BLaER1 (cell line): Measurements from ENCODE around the gene VPS37C.

Source experiments
- H3K27ac ChIP-seq: shearing (Covaris generic); formaldehyde crosslinking; 2 replicates; pipeline ENCODE4 v1.8.1; 2022
- H3K27me3 ChIP-seq: shearing (Covaris generic); formaldehyde crosslinking; 2 replicates; pipeline ENCODE4 v1.8.1; 2022
- H3K36me3 ChIP-seq: shearing (Covaris generic); formaldehyde crosslinking; 2 replicates; pipeline ENCODE4 v1.8.1; 2022
- H3K4me1 ChIP-seq: shearing (Covaris generic); formaldehyde crosslinking; 2 replicates; pipeline ENCODE4 v1.8.1; 2022
- H3K4me2 ChIP-seq: shearing (Covaris generic); formaldehyde crosslinking; 2 replicates; pipeline ENCODE4 v1.8.1; 2022
- H3K4me3 ChIP-seq: shearing (Covaris generic); formaldehyde crosslinking; 2 replicates; pipeline ENCODE4 v1.8.1; 2022
- H3K9ac ChIP-seq: shearing (Covaris generic); formaldehyde crosslinking; 2 replicates; pipeline ENCODE4 v1.8.1; 2022
- H3K9me3 ChIP-seq: shearing (Covaris generic); formaldehyde crosslinking; 2 replicates; pipeline ENCODE4 v1.8.1; 2022
- H4K20me1 ChIP-seq: shearing (Covaris generic); formaldehyde crosslinking; 2 replicates; pipeline ENCODE4 v1.8.1; 2022
- Cebpa-rat ChIP-seq: shearing (Covaris generic); IDR thresholded peaks from 2 replicates; pipeline ENCODE4 v1.8.1; 2022

VPS37C gene

DNA sequence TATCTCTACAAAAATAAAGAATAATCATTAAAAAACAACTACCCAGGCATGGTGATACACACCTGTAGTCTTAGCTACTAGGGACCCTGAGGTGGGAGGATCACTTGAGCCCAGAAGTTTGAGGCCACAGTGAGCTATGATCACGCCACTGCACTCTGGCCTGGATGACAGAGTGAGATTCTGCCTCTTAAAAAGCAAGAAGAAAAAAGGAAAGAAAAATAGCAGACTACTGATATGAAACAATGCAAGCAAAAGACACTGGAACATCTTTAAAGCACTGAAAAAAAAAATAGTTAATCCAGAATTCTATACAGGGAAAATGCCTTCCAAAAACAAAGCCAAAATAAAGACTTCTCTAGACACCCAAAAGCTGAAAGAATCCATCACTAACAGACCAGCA lies 5.9 kb downstream of the VPS37C start:
- Histone ChIP-seq H3K4me1 (peaks cover 12% of the 10 kb centered on the region), H4K20me1 (peaks cover 43% of the 10 kb centered on the region; the same call in 1 of the 2 replicates), H3K9me3 (peaks cover 15% of the 10 kb centered on the region), H3K27me3 (no peaks in the 10 kb centered on the region), H3K36me3 (peaks cover 9% of the 10 kb centered on the region), H3K4me2 (no peak overlapping the region), H3K27ac (no peak overlapping the region), H3K4me3 (no peak overlapping the region), H3K9ac (no peak overlapping the region)
- TF ChIP-seq Cebpa-rat = no peak

DNA sequence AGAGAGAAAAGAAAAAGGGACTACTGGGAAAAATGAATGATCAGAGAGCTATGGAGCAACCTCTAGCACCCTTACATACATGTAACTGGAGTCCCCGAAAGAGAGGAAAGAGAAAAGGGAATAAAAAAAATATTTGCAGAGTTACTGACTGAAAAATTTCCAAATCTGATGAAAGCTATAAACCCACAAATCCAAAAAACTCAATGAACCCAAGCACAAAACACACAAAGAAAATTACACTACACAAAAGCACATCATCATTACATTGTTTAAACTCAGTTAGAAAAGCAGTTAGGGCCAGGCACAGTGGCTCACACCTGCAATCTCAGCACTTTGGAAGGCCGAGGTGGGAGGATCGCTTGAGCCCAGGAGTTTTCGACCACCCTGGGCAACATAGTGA lies 6.7 kb downstream of the VPS37C start:
- Histone ChIP-seq H3K27me3 (no peaks in the 10 kb centered on the region), H3K36me3 (peaks cover 9% of the 10 kb centered on the region), H3K4me2 (no peak overlapping the region), H3K9ac (no peak overlapping the region), H3K27ac (no peak overlapping the region), H3K9me3 (peaks cover 15% of the 10 kb centered on the region), H3K4me1 (peaks cover 17% of the 10 kb centered on the region), H3K4me3 (no peak overlapping the region), H4K20me1 (peaks cover 51% of the 10 kb centered on the region; the same call in 1 of the 2 replicates)
- TF ChIP-seq Cebpa-rat = no peak

DNA sequence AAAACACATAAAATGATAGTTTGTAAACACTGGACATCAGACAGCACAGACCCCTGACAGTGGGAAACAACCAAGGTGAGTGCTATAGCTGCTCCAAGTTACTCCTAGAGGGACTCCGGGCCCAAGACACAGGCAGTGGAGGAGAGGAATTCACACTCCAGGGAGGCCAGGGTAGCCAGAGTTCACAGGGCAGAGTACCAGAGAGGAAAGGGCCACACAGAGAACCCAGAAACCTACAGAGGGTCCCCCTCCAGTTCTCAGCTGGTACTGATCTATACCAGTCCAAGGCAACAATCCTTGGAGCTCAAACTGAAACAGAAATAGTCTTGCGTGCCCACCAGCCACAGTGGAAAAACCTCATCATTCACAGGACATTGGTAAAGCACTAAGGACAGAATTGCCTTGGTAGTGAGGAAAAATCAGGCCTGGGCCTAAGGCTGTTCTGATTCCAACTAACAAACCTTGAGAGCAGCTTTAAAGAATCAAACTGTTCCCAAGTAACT lies 7.6 kb downstream of the VPS37C start:
- H3K27ac ChIP-seq = no peak overlapping the region
- H4K20me1 ChIP-seq = peaks cover 57% of the 10 kb centered on the region; the same call in 1 of the 2 replicates
- H3K4me1 ChIP-seq = peaks cover 18% of the 10 kb centered on the region
- H3K9me3 ChIP-seq = peaks cover 15% of the 10 kb centered on the region
- H3K4me3 ChIP-seq = no peak overlapping the region
- no peaks in the 10 kb centered on the region for H3K27me3 ChIP-seq
- peaks cover 9% of the 10 kb centered on the region for H3K36me3 ChIP-seq
- no peak overlapping the region for H3K4me2 ChIP-seq
- TF ChIP-seq Cebpa-rat = no peak
- no peak overlapping the region for H3K9ac ChIP-seq

DNA sequence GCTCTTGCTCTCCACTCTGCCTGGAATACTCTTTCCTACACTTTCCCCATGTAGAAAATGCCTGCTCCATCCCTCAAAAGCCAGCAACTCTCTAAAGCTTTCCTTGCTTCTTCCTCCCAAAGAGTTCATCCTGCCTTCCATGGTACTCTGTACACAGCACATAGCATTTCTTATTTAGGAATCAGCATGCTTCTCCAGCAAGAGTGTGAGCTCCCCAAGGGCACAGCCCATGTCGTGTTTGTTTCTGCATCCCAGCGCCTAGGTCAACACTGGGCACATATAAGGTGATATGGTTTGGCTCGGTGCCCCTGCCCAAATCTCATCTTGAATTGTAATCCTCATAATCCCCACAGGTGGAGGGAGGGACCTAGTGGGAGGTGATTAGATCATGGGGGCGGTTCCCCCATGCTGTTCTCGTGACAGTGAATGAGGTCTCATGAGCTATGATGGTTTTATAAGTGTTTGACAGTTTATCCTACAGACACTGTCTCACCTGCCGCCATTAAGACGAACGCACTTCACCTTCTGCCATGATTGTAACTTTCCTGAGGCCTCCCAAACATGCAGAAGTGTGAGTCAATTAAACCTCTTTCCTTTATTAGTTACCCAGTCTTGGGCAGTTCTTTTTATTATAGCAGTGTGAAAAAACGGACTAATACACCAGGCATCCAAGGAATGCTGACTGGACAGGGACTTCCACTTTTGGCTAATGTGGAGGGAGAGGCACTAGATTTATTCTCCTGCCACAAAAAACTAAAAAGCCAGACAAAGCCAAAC lies 8.2 kb downstream of the VPS37C start:
- peaks cover 9% of the 10 kb centered on the region for H3K36me3 ChIP-seq
- no peak overlapping the region for H3K4me2 ChIP-seq
- H3K4me1 ChIP-seq = peaks cover 19% of the 10 kb centered on the region
- H3K4me3 ChIP-seq = no peak overlapping the region
- peaks cover 15% of the 10 kb centered on the region for H3K9me3 ChIP-seq
- no peak overlapping the region for H3K27ac ChIP-seq
- H3K27me3 ChIP-seq = no peaks in the 10 kb centered on the region
- no peak for TF ChIP-seq Cebpa-rat
- H4K20me1 ChIP-seq = peaks cover 57% of the 10 kb centered on the region; the same call in 1 of the 2 replicates
- H3K9ac ChIP-seq = no peak overlapping the region

DNA sequence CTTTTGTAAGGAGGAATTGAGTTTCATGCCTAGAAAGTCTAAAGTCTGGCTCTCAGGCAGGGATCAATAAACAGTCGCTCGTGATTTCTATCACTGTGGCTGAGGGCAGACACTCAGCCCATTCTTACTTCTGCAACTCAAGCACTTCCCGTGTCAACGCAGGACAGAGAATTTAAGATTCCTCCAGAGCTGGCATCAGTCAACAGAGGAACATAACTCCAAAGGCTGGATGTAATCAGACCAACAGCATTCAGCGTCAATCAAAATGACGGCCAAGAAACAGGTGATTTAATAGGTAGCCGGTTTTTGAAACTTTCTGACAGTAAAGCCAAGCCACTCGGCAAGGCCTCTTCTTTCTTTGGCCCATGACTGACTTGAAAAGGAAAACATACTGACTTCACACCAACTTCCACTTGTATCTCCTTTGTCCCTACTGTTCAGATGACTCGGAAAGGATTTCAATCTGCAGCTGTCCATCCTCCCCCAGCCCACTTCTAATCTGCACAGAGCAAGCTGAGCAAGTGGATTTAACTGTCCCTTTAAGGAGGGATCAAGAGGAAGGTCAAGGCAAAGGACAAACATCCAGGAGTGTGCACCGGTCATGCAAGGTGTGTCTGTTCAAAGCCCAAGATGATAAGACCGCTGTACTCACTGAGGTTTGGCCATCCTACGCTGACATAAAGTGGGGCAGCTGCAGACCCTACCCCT lies 9.5 kb downstream of the VPS37C start:
- H3K4me1 ChIP-seq = peaks cover 32% of the 10 kb centered on the region
- peaks cover 9% of the 10 kb centered on the region for H3K36me3 ChIP-seq
- no peaks in the 10 kb centered on the region for H3K27me3 ChIP-seq
- H4K20me1 ChIP-seq = peaks cover 70% of the 10 kb centered on the region
- H3K27ac ChIP-seq = no peak overlapping the region
- H3K9ac ChIP-seq = no peak overlapping the region
- TF ChIP-seq Cebpa-rat = no peak
- peaks cover 15% of the 10 kb centered on the region for H3K9me3 ChIP-seq
- H3K4me2 ChIP-seq = no peak overlapping the region
- no peak overlapping the region for H3K4me3 ChIP-seq

DNA sequence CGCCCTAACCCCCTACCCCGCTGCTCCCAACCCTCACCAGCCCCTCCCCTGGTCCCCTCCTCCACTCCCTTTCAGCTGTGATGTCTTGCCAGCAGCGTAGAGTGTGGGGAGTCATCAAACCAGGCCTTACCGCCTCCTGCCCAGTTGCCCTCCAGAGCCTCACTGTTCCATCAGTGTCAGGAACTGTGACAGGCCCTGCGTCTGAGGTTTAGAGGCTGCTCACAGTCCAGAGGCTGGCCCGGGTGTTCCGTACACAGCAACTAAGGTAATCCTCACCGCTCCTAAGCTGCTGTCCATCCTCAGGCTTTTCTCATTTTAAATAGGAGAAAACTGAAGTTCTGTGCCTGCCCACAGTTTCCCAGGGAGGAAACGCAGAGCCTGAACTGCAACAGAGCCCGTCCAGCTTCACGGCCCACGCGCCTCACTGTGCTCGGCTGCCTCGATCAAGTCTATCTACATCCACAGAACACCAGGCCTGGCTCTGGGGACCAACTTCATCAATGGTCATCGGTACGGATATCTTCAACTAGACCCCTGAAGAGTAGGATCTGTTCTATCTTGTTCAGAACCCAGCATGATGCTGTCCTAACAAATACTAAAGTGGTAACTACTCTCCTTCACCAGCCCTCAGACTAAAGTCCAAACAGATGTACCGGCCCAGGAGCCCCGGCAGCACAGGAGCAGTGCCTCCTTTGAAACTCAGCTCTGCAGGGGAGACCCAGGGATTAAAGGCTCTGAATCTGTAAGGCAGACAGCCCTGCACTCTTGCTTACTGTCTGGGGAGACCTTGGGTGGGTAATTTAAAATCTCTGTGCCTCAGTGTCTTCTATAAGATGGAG lies 10.3 kb downstream of the VPS37C start:
- Histone ChIP-seq H3K9ac (no peak overlapping the region), H3K4me1 (peaks cover 40% of the 10 kb centered on the region), H3K9me3 (peaks cover 15% of the 10 kb centered on the region), H4K20me1 (peaks cover 77% of the 10 kb centered on the region), H3K4me3 (no peak overlapping the region), H3K4me2 (peak overlapping the region; percentile 43), H3K27ac (no peak overlapping the region), H3K27me3 (no peaks in the 10 kb centered on the region), H3K36me3 (peaks cover 9% of the 10 kb centered on the region)
- TF ChIP-seq Cebpa-rat = no peak

DNA sequence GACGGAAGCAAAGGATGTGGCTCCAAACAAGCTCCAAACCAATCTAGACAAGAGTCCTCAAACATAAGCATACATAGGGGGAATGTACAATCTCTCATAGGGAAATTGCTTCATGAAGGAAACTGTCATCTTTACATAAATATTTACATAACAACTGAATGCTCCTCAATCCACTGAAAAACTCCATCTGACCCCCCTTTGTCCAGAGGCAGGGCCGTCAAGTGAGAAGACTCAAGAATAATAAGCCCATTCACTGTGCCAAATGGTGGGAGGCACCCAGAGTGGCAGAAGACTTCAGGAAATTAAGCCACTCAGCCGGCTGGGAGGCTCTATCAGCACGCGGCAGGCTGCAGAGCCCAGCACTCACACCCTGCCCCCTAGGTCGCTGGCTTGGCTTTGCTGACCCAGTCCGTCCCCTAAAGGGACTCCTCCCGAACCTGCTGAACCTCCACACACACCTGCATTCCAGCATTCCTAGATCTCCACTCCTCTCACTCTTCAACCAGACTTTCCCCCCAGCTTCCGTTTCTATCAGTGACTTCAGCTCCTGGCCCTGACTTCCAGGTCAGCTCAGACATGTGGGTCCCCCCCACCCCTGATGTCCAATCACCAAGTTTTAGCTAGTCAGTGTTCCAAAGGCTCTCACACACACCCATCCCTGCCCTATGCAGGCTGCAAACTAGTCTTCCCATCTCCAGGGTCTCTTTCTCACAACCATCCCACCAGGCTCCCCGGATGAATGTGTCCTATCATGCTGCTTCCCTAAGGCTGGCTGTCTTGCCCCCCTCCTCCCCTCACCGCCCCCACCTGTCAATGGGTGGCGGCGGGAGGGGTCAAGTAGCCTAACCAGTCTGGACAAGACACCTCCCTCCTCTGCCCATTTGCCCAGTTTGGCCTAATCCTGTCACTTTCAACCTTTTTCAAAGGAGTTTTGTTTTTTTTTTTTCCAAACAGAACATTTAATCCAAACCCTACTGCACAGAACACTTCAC lies 11.3 kb downstream of the VPS37C start:
- H3K27me3 ChIP-seq = no peaks in the 10 kb centered on the region
- H4K20me1 ChIP-seq = peaks cover 86% of the 10 kb centered on the region
- peaks cover 50% of the 10 kb centered on the region for H3K4me1 ChIP-seq
- peaks cover 4% of the 10 kb centered on the region for H3K36me3 ChIP-seq
- TF ChIP-seq Cebpa-rat = no peak
- H3K4me2 ChIP-seq = peak overlapping the region; percentile 43
- H3K27ac ChIP-seq = no peak overlapping the region
- H3K4me3 ChIP-seq = no peak overlapping the region
- H3K9ac ChIP-seq = no peak overlapping the region
- peaks cover 7% of the 10 kb centered on the region for H3K9me3 ChIP-seq

DNA sequence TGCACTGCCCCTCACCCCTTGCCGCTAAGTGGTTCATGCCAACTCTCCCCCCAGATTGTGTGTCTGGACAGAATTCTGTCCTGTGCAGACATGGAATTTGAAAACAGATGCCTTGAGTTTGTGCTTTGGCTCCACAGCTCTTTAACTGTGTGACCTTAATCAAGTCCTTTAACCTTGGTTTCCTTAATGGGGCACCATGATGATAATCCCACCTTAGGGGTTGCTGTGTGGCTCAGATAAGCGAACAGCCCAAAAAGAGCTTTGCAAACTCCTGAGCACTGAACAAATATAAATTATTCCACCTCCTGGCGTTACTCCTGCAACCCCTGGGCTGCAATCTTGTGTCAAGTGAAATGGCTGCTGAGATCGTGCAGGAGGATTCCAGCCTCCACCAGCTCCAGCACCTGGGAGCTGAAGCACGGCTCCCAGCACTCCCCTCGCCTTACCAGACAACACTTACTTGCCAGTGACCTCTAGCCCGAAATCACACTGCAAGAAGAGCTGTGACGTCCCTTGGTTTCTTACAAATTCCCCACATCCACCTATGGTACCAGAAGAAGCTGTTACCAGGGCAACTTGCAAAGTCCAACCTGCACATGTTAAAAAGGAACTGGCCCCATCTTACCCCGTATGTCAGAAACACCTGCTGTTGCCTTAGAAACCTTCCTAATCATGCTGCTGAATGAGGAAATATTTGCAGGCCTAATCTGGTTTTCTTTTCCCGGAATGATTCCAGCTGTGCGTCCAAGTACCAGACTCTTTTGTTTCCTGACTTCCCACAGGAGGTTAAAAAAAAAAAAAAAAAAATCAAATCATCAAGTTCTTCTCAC lies 13.2 kb downstream of the VPS37C start:
- peaks cover 60% of the 10 kb centered on the region for H3K4me1 ChIP-seq
- peaks cover 85% of the 10 kb centered on the region for H4K20me1 ChIP-seq

More for the DNA sequence above, 13.2 kb downstream of the VPS37C start:
- Histone ChIP-seq H3K9me3 (no peaks in the 10 kb centered on the region), H3K9ac (no peak overlapping the region), H3K36me3 (no peaks in the 10 kb centered on the region), H3K27me3 (no peaks in the 10 kb centered on the region), H3K4me3 (no peak overlapping the region), H3K4me2 (peak overlapping the region; percentile 14; the same call in 1 of the 2 replicates), H3K27ac (no peak overlapping the region)
- TF ChIP-seq Cebpa-rat = no peak
